ENCODE measurements around the gene ALG11. TPM values are rescaled to one million over a fixed set of nuclear protein-coding genes. Genes with fewer than 3 reads are reported as not detected.

Gene ALG11
- total RNA-seq, 1 donor from 2014 or later, result 57.7 TPM

- Histone ChIP-seq H3K27ac (ENCODE audit: low read depth, low read length) (no peak overlapping the region), H3K9me3 (ENCODE audit: insufficient read depth, low read depth, low read length) (no peaks in the 10 kb centered on the region), H2AFZ (ENCODE audit: low read depth, low read length) (no peak overlapping the region), H3K9ac (ENCODE audit: low read length) (no peak overlapping the region), H3K79me2 (ENCODE audit: insufficient read depth, low read length) (no peaks in the 10 kb centered on the region), H3K4me3 (ENCODE audit: insufficient read depth, low read depth, low read length) (no peak overlapping the region), H3K4me2 (ENCODE audit: low read length) (no peak overlapping the region), H4K20me1 (ENCODE audit: insufficient read depth, low read length) (no peaks in the 10 kb centered on the region), H3K27me3 (ENCODE audit: insufficient read depth, low read length) (no peaks in the 10 kb centered on the region), H3K4me1 (ENCODE audit: insufficient read depth, low read length) (no peaks in the 10 kb centered on the region), H3K36me3 (ENCODE audit: insufficient read depth, low read length) (no peaks in the 10 kb centered on the region)
- FAIRE-seq (no peak), DNase-seq (ENCODE audit: low read depth) (no peak)
- H3K4me3 Mint-ChIP-seq (ENCODE audit: unreplicated experiment), result no peak overlapping the region
- H3K36me3 Mint-ChIP-seq (ENCODE audit: low read depth, unreplicated experiment), result no peaks in the 10 kb centered on the region
- no peak overlapping the region for H3K27ac Mint-ChIP-seq (ENCODE audit: unreplicated experiment)
- H3K9me3 Mint-ChIP-seq (ENCODE audit: unreplicated experiment), result peaks cover 3% of the 10 kb centered on the region
- TF ChIP-seq EZH2 (IDR thresholded peaks at IDR 0.05; ENCODE audit: insufficient read depth, low read length) (no peak), CTCF (IDR thresholded peaks at IDR 0.05; ENCODE audit: insufficient read depth, low read depth, low read length) (no peak)
- no peaks in the 10 kb centered on the region for H3K4me1 Mint-ChIP-seq (ENCODE audit: low read depth, unreplicated experiment)
- H3K27me3 Mint-ChIP-seq (ENCODE audit: low read depth, unreplicated experiment), result no peaks in the 10 kb centered on the region
Measured at GRCh38 chr13:52047463-52047862, 35.3 kb downstream of the ALG11 start.

- no peaks in the 10 kb centered on the region for H3K9me3 ChIP-seq (ENCODE audit: insufficient read depth, low read depth, low read length)
- no peaks in the 10 kb centered on the region for H3K4me1 Mint-ChIP-seq (ENCODE audit: low read depth, unreplicated experiment)
- H3K79me2 ChIP-seq (ENCODE audit: insufficient read depth, low read length), result no peaks in the 10 kb centered on the region
- H3K27ac ChIP-seq (ENCODE audit: low read depth, low read length), result no peak overlapping the region
- no peak overlapping the region for H3K4me3 ChIP-seq (ENCODE audit: insufficient read depth, low read depth, low read length)
- H3K27me3 ChIP-seq (ENCODE audit: insufficient read depth, low read length), result no peaks in the 10 kb centered on the region
- H3K27ac Mint-ChIP-seq (ENCODE audit: unreplicated experiment), result no peak overlapping the region
- H3K9me3 Mint-ChIP-seq (ENCODE audit: unreplicated experiment), result peaks cover 3% of the 10 kb centered on the region
- no peaks in the 10 kb centered on the region for H4K20me1 ChIP-seq (ENCODE audit: insufficient read depth, low read length)
- no peak overlapping the region for H3K9ac ChIP-seq (ENCODE audit: low read length)
- DNase-seq (ENCODE audit: low read depth), result no peak
- H2AFZ ChIP-seq (ENCODE audit: low read depth, low read length), result no peak overlapping the region
- H3K4me1 ChIP-seq (ENCODE audit: insufficient read depth, low read length), result no peaks in the 10 kb centered on the region
- no peak overlapping the region for H3K4me3 Mint-ChIP-seq (ENCODE audit: unreplicated experiment)
- no peaks in the 10 kb centered on the region for H3K27me3 Mint-ChIP-seq (ENCODE audit: low read depth, unreplicated experiment)
- no peaks in the 10 kb centered on the region for H3K36me3 Mint-ChIP-seq (ENCODE audit: low read depth, unreplicated experiment)
- FAIRE-seq, result no peak
- H3K4me2 ChIP-seq (ENCODE audit: low read length), result no peak overlapping the region
- TF ChIP-seq CTCF (IDR thresholded peaks at IDR 0.05; ENCODE audit: insufficient read depth, low read depth, low read length) (no peak), EZH2 (IDR thresholded peaks at IDR 0.05; ENCODE audit: insufficient read depth, low read length) (no peak)
- H3K36me3 ChIP-seq (ENCODE audit: insufficient read depth, low read length), result no peaks in the 10 kb centered on the region
Measured at GRCh38 chr13:52048516-52048915, 36.3 kb downstream of the ALG11 start.

GRCh38 chr13:52051400-52051799, 39.2 kb downstream of the ALG11 start:
- Mint-ChIP-seq H3K4me3 (ENCODE audit: unreplicated experiment) (no peak overlapping the region), H3K27ac (ENCODE audit: unreplicated experiment) (no peak overlapping the region), H3K36me3 (ENCODE audit: low read depth, unreplicated experiment) (no peaks in the 10 kb centered on the region), H3K9me3 (ENCODE audit: unreplicated experiment) (peaks cover 5% of the 10 kb centered on the region), H3K4me1 (ENCODE audit: low read depth, unreplicated experiment) (no peaks in the 10 kb centered on the region), H3K27me3 (ENCODE audit: low read depth, unreplicated experiment) (no peaks in the 10 kb centered on the region)
- Histone ChIP-seq H3K27ac (ENCODE audit: low read depth, low read length) (no peak overlapping the region), H2AFZ (ENCODE audit: low read depth, low read length) (no peak overlapping the region), H3K4me2 (ENCODE audit: low read length) (no peak overlapping the region), H3K4me3 (ENCODE audit: insufficient read depth, low read depth, low read length) (no peak overlapping the region), H4K20me1 (ENCODE audit: insufficient read depth, low read length) (no peaks in the 10 kb centered on the region), H3K36me3 (ENCODE audit: insufficient read depth, low read length) (no peaks in the 10 kb centered on the region), H3K27me3 (ENCODE audit: insufficient read depth, low read length) (no peaks in the 10 kb centered on the region), H3K9ac (ENCODE audit: low read length) (no peak overlapping the region), H3K4me1 (ENCODE audit: insufficient read depth, low read length) (no peaks in the 10 kb centered on the region), H3K79me2 (ENCODE audit: insufficient read depth, low read length) (no peaks in the 10 kb centered on the region), H3K9me3 (ENCODE audit: insufficient read depth, low read depth, low read length) (no peaks in the 10 kb centered on the region)
- TF ChIP-seq EZH2 (IDR thresholded peaks at IDR 0.05; ENCODE audit: insufficient read depth, low read length), result no peak
- TF ChIP-seq CTCF (IDR thresholded peaks at IDR 0.05; ENCODE audit: insufficient read depth, low read depth, low read length), result no peak
- DNase-seq (ENCODE audit: low read depth) (no peak), FAIRE-seq (no peak)
